ENCODE data around the gene DENND4A. TPM values are rescaled to one million over a fixed set of nuclear protein-coding genes. Genes with fewer than 3 reads are reported as not detected.

DENND4A gene
- total and polyA plus RNA-seq, 9 of the 15 experiments (the other 6 are each of a cell fraction or from before 2014, with no cell fraction given): 6.8 to 32.3 (median 19.9) TPM

GRCh38 chr15:65805019-65805745 is 13.1 kb upstream of the DENND4A start (continued):
- TF ChIP-seq NR2C2 (CRISPR knock-in tag; IDR thresholded peaks at IDR 0.05): no peak
- peak; percentile 19; the same call in 1 of the 2 replicates for TF ChIP-seq NR2C2 (tag; IDR thresholded peaks at IDR 0.05)
- TF ChIP-seq MCM5 (IDR thresholded peaks at IDR 0.05; ENCODE audit: low read depth): no peak
- TF ChIP-seq ZNF766 (CRISPR knock-in tag; conservative IDR thresholded peaks at IDR 0.05): peak; percentile 85
- no peak for TF ChIP-seq SRSF1 (IDR thresholded peaks at IDR 0.05; ENCODE audit: low read depth, low read length)
- TF ChIP-seq PHB2 (IDR thresholded peaks at IDR 0.05; ENCODE audit: low read depth): peak; percentile 88
- TF ChIP-seq NRF1 (conservative IDR thresholded peaks at IDR 0.05 in 1 of 2, IDR thresholded peaks at IDR 0.05 in 1 of 2): no peak; a peak in 2 of 4 replicates
- TF ChIP-seq POLR2AphosphoS2 (IDR thresholded peaks at IDR 0.05; ENCODE audit: low read length): no peak
- peak; percentile 93 for TF ChIP-seq HMGN3 (IDR thresholded peaks at IDR 0.05; ENCODE audit: borderline replicate concordance, extremely low read depth, insufficient read length, low read depth, low read length)
- peak; percentile 49; the same call in 1 of the 2 replicates for TF ChIP-seq EP400 (IDR thresholded peaks at IDR 0.05)
- TF ChIP-seq MBD2 (IDR thresholded peaks at IDR 0.05; ENCODE audit: borderline replicate concordance, low read depth): peak; percentile 54; the same call in 1 of the 2 replicates
- TF ChIP-seq TGIF2 (CRISPR knock-in tag; IDR thresholded peaks at IDR 0.05): no peak
- peak; percentile 100 for TF ChIP-seq ARID3A (IDR thresholded peaks at IDR 0.05; ENCODE audit: borderline replicate concordance, low read depth, low read length)
- peak; percentile 98 for TF ChIP-seq PML (IDR thresholded peaks at IDR 0.05; ENCODE audit: low read length)
- TF ChIP-seq ARNT (IDR thresholded peaks at IDR 0.05): peak; percentile 88 to 91; a peak in 3 of 4 replicates
- TF ChIP-seq ARID1B (IDR thresholded peaks at IDR 0.05): peak; percentile 99
- TF ChIP-seq HDAC2 (IDR thresholded peaks at IDR 0.05): peak; percentile 97
- TF ChIP-seq ZNF830 (CRISPR knock-in tag; IDR thresholded peaks at IDR 0.05): no peak
- TF ChIP-seq YY1 (IDR thresholded peaks at IDR 0.05; ENCODE audit: borderline replicate concordance in 1 of 3, control insufficient read depth in 1 of 3, extremely low read depth in 1 of 3, insufficient read depth in 3 of 3, insufficient read length in 1 of 3, insufficient replicate concordance in 2 of 3, low read depth in 1 of 3, low read length in 2 of 3): peak in 1 of 3 experiments; percentile 39
- peak; percentile 43; the same call in 1 of the 2 replicates for TF ChIP-seq ATF3 (IDR thresholded peaks at IDR 0.05)
- no peak; the same call in 1 of the 2 replicates for TF ChIP-seq ATF3 (CRISPR knock-in tag; conservative IDR thresholded peaks at IDR 0.05)
- TF ChIP-seq TRIM24 (IDR thresholded peaks at IDR 0.05): peak; percentile 75 to 91
- TF ChIP-seq USF2 (CRISPR knock-in tag; IDR thresholded peaks at IDR 0.05): no peak
- TF ChIP-seq CHCHD3 (CRISPR knock-in tag; IDR thresholded peaks at IDR 0.05): no peak
